ENCODE data around the gene PTPRN2.

GRCh38 chr7:157925383-157925875 lies 662.2 kb downstream of the PTPRN2 start:
- no peak for TF ChIP-seq CTCF (IDR thresholded peaks at IDR 0.05)
- TF ChIP-seq POLR2A (IDR thresholded peaks at IDR 0.05), result no peak
